Fibroblast of pulmonary artery (primary cell): ENCODE results near the gene SEMA3D.

Experiments
- DNase-seq: peaks from one replicate; pipeline ENCODE4 v3.0.0-alpha.2; 2010; ENCODE audit warnings: low read depth
- H3K4me3 ChIP-seq: replicated peaks from 2 replicates; pipeline ENCODE4 v1.5.1; 2011; ENCODE audit warnings: low read depth, mild to moderate bottlenecking, control low read depth, low read length, moderate library complexity
- CTCF ChIP-seq: IDR thresholded peaks from 2 replicates; pipeline ENCODE4 v1.5.1; 2011; ENCODE audit warnings: mild to moderate bottlenecking, control low read depth, low read length, inconsistent platforms; ENCODE audit errors: missing control alignments

Gene SEMA3D

GRCh38 chr7:85135977-85136376, 50.9 kb downstream of the SEMA3D start:
- no peak overlapping the region for H3K4me3 ChIP-seq
- no peak for TF ChIP-seq CTCF
- peak; percentile 75 for DNase-seq

GRCh38 chr7:85133560-85133959, 53.3 kb downstream of the SEMA3D start:
- no peak for DNase-seq
- no peak overlapping the region for H3K4me3 ChIP-seq
- TF ChIP-seq CTCF: no peak

GRCh38 chr7:85133006-85133405, 53.9 kb downstream of the SEMA3D start:
- DNase-seq: no peak
- no peak for TF ChIP-seq CTCF
- no peak overlapping the region for H3K4me3 ChIP-seq

- TF ChIP-seq CTCF: no peak
- no peak overlapping the region for H3K4me3 ChIP-seq
- DNase-seq: no peak
These were observed 56.2 kb downstream of the SEMA3D start for GRCh38 chr7:85130702-85131101.

DNA sequence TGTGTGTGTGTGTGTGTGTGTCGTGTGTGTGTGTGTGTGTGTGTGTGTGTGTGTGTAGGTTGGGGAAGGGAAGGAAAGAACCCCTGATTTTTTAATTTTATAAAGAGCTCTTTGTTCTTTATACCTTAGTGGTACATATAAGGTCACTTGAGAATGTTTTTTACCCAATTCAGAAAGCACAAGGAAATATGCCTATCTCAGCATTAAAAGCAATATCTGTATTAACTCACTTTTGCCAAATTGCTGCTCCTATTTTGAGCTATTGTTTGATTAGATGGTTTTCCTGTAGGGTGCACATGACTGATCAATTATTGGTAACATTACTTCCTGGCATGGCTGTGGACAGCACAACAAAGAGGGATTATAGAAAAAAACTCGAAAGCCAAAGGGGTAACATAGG, 60.5 kb downstream of the SEMA3D start:
- no peak overlapping the region for H3K4me3 ChIP-seq
- no peak for TF ChIP-seq CTCF
- no peak for DNase-seq

DNA sequence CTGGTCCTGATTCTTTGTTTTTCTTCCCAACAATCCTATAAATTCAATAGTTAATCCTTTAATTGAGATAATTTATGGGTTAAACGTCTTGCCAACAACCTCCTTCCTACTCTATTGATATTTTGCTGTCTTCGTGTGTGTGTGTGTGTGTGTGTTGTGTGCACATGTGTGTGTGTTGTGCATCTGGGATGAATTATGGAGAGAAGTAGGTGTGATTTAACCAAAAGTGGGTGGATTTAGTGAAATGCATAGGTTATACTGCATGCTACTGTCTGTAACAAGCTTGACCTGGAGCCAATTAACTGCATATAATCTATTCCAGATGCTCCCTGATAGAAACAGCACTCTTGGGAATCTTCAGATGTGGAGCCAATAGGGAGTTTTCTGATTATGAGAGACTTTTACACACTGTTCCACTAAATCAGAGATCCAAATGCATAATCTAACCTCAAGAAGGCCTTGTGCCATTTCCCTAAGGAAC, 61.2 kb downstream of the SEMA3D start:
- no peak for DNase-seq
- no peak overlapping the region for H3K4me3 ChIP-seq

More for the DNA sequence above, 61.2 kb downstream of the SEMA3D start:
- no peak for TF ChIP-seq CTCF
